PC-3 (cell line): ENCODE results near the gene CMC1. TPM values are rescaled to one million over a fixed set of nuclear protein-coding genes. Genes with fewer than 3 reads are reported as not detected.
"Not testable (repeated sequence)": the region's sequence is repeated elsewhere in the genome, so short reads cannot be mapped to it uniquely, and the experiment has no call there.

Source experiments
- ATAC-seq: fragments of 200-7000 bp; cut with Tn5 transposase; 2 replicates; pipeline ENCODE4 v1.9.1; 2020; ENCODE audit warnings: mild to moderate bottlenecking, moderate library complexity
- BruUV-seq: library from RNA; stranded (reverse); fragments of 400-500 nt; replicated peaks from 2 replicates; lab custom pipeline; 2021; lab: Mats Ljungman, UMichigan
- CTCF ChIA-PET: fragments of 300-600 bp; sonication (Branson Sonifier 250); formaldehyde crosslinking; loops from one replicate; lab custom pipeline; 2022; ENCODE audit warnings: antibody characterized with exemption; lab: Charles Lee
- POLR2A ChIA-PET: fragments of 300-600 bp; sonication (Branson Sonifier 250); formaldehyde crosslinking; loops from one replicate; lab custom pipeline; 2022; ENCODE audit warnings: antibody characterized with exemption; ENCODE audit not compliant: unreplicated experiment; lab: Charles Lee
- DNase-seq: peaks from one replicate; pipeline ENCODE4 v3.0.0-alpha.2; 2015
- H2AFZ ChIP-seq: fragments of 300-600 bp; sonication (generic); 2 replicates; pipeline ENCODE4 v1.6.0; 2016; ENCODE audit warnings: antibody characterized with exemption, low read length
- H3F3A ChIP-seq: fragments of 300-600 bp; sonication (generic); one replicate; pipeline ENCODE4 v1.6.0; 2017; ENCODE audit warnings: antibody characterized with exemption, low read length, control low read depth, mild to moderate bottlenecking; ENCODE audit not compliant: unreplicated experiment
- H3K27ac ChIP-seq: fragments of 300-600 bp; sonication (generic); 2 replicates; pipeline ENCODE4 v1.5.1; 2016; ENCODE audit warnings: mild to moderate bottlenecking, low read length
- H3K27me3 ChIP-seq: fragments of 300-600 bp; sonication (generic); 2 replicates; pipeline ENCODE4 v1.6.1; 2016; ENCODE audit warnings: low read length, mixed read lengths
- H3K36me3 ChIP-seq: fragments of 300-600 bp; sonication (generic); 2 replicates; pipeline ENCODE4 v1.6.1; 2016; ENCODE audit warnings: low read depth, mixed run types, low read length, mixed read lengths
- H3K4me1 ChIP-seq: fragments of 300-600 bp; sonication (generic); 2 replicates; pipeline ENCODE4 v1.5.1; 2016; ENCODE audit warnings: low read length; ENCODE audit not compliant: insufficient read depth
- H3K4me2 ChIP-seq: fragments of 300-600 bp; sonication (generic); 2 replicates; pipeline ENCODE4 v1.6.0; 2016; ENCODE audit warnings: low read length
- H3K4me3 ChIP-seq: fragments of 300-600 bp; sonication (generic); 2 replicates; pipeline ENCODE4 v1.5.1; 2016; ENCODE audit warnings: mild to moderate bottlenecking, low read length, mixed read lengths
- H3K79me2 ChIP-seq: fragments of 300-600 bp; sonication (generic); 2 replicates; pipeline ENCODE4 v1.6.1; 2017; ENCODE audit warnings: low read length, mixed read lengths
- H3K9ac ChIP-seq: fragments of 300-600 bp; sonication (generic); 2 replicates; pipeline ENCODE4 v1.6.0; 2016; ENCODE audit warnings: mild to moderate bottlenecking, low read length
- H3K9me2 ChIP-seq: fragments of 300-600 bp; sonication (generic); replicated peaks from 2 replicates; pipeline ENCODE4 v1.6.1; 2016; ENCODE audit warnings: mixed run types, low read length, mixed read lengths
- H3K9me3 ChIP-seq: fragments of 300-600 bp; sonication (generic); 2 replicates; pipeline ENCODE4 v1.6.1; 2016; ENCODE audit warnings: low read length, mixed read lengths
- H4K20me1 ChIP-seq: fragments of 300-600 bp; sonication (generic); 2 replicates; pipeline ENCODE4 v1.6.1; 2016; ENCODE audit warnings: low read length, mixed read lengths
- CTCF ChIP-seq: fragments of 300-600 bp; sonication (generic); conservative IDR thresholded peaks from 2 replicates; pipeline ENCODE4 v1.5.1; 2017; ENCODE audit warnings: antibody characterized with exemption, low read depth, mild to moderate bottlenecking, low read length
- EZH2 ChIP-seq: fragments of 300-600 bp; sonication (generic); IDR thresholded peaks from one replicate; pipeline ENCODE4 v1.6.1; 2017; ENCODE audit warnings: antibody characterized with exemption, mild to moderate bottlenecking, low read length; ENCODE audit not compliant: unreplicated experiment
- EZH2phosphoT487 ChIP-seq: fragments of 300-600 bp; sonication (generic); IDR thresholded peaks from 2 replicates; pipeline ENCODE4 v1.6.1; 2018; ENCODE audit warnings: mild to moderate bottlenecking, antibody characterized with exemption, low read length, borderline replicate concordance
- intact Hi-C: fragments of 100-400 bp; cut with micrococcal nuclease; formaldehyde crosslinking; loops from 2 replicates; pipeline ENCODE4 v1.9.0; 2023
- total RNA-seq: library from RNA; depleted of rRNA; stranded (reverse); fragments of >200 nt; gene quantifications from 2 replicates; pipeline ENCODE4 v1.2.3, GENCODE V29; 2014

The CMC1 gene
- total RNA-seq, 1 experiment from 2014 or later, result 16.7 TPM

- no peaks in the 10 kb centered on the region for H3K36me3 ChIP-seq
- DNase-seq (no peak), ATAC-seq (no peak)
- intact Hi-C loops, result no loop called here
- no peaks in the 10 kb centered on the region for H3F3A ChIP-seq
- CTCF ChIA-PET, result no interaction called here
- H3K9me2 ChIP-seq, result no peaks in the 10 kb centered on the region
- H3K27ac ChIP-seq, result no peak overlapping the region
- no peak overlapping the region for H3K9ac ChIP-seq
- H3K4me2 ChIP-seq, result no peak overlapping the region
- no TSS peak for BruUV-seq
- H3K9me3 ChIP-seq, result no peaks in the 10 kb centered on the region
- H3K4me3 ChIP-seq, result no peak overlapping the region
- no peak overlapping the region for H2AFZ ChIP-seq
- POLR2A ChIA-PET, result no interaction called here
- TF ChIP-seq CTCF, result no peak
- no peak for TF ChIP-seq EZH2phosphoT487
- TF ChIP-seq EZH2, result no peak
- no peaks in the 10 kb centered on the region for H3K27me3 ChIP-seq
- no peaks in the 10 kb centered on the region for H3K79me2 ChIP-seq
- H3K4me1 ChIP-seq, result no peaks in the 10 kb centered on the region
- no peaks in the 10 kb centered on the region for H4K20me1 ChIP-seq
Measured at GRCh38 chr3:28198974-28199373, 42.4 kb upstream of the CMC1 start.

- H3K27me3 ChIP-seq, DNase-seq, H3K4me1 ChIP-seq, H3K36me3 ChIP-seq, H3K9me3 ChIP-seq, H3K4me2 ChIP-seq, H2AFZ ChIP-seq, intact Hi-C loops, BruUV-seq, H3K9ac ChIP-seq, H3F3A ChIP-seq, H3K4me3 ChIP-seq, H3K9me2 ChIP-seq, CTCF ChIA-PET, ATAC-seq, H4K20me1 ChIP-seq, POLR2A ChIA-PET, H3K27ac ChIP-seq, H3K79me2 ChIP-seq: not testable (repeated sequence)
Measured at GRCh38 chr3:28199643-28200042, 41.8 kb upstream of the CMC1 start.

- H3F3A ChIP-seq, result not testable (repeated sequence)
Measured at GRCh38 chr3:28200366-28200848, 41.0 kb upstream of the CMC1 start.

GRCh38 chr3:28206479-28206878 lies 34.9 kb upstream of the CMC1 start:
- POLR2A ChIA-PET, result no interaction called here
- Histone ChIP-seq H3K79me2 (no peaks in the 10 kb centered on the region), H3K9me2 (no peaks in the 10 kb centered on the region), H3K27me3 (no peaks in the 10 kb centered on the region), H3K4me3 (no peak overlapping the region), H3K4me2 (no peak overlapping the region), H3K4me1 (no peaks in the 10 kb centered on the region), H2AFZ (0 out of 2 replicates have a peak overlapping the region, but pooled peaks have one; percentile 23), H3K36me3 (no peaks in the 10 kb centered on the region), H3K9ac (no peak overlapping the region), H3K27ac (no peak overlapping the region), H4K20me1 (no peaks in the 10 kb centered on the region), H3K9me3 (no peaks in the 10 kb centered on the region), H3F3A (no peaks in the 10 kb centered on the region)
- TF ChIP-seq EZH2phosphoT487 (no peak), CTCF (no peak), EZH2 (no peak)
- ATAC-seq (no peak), DNase-seq (no peak)
- intact Hi-C loops, result no loop called here
- BruUV-seq, result no TSS peak
- CTCF ChIA-PET, result no interaction called here

More at GRCh38 chr3:28200366-28200848, 41.0 kb upstream of the CMC1 start:
- H3K27ac ChIP-seq, H3K9me3 ChIP-seq, H3K79me2 ChIP-seq, H3K27me3 ChIP-seq, H3K9ac ChIP-seq, H3K4me3 ChIP-seq, H3K36me3 ChIP-seq, H2AFZ ChIP-seq, DNase-seq, H4K20me1 ChIP-seq, H3K4me2 ChIP-seq, BruUV-seq, H3K4me1 ChIP-seq, POLR2A ChIA-PET, H3K9me2 ChIP-seq, intact Hi-C loops, CTCF ChIA-PET, ATAC-seq: not testable (repeated sequence)
